GM23248 (cell line): ENCODE data around the gene LRRC75A. TPM values are rescaled to one million over a fixed set of nuclear protein-coding genes. Genes with fewer than 3 reads are reported as not detected.

Experiments
- DNase-seq: peaks from one replicate; pipeline ENCODE4 v3.0.0-alpha.2; 2015
- H2AFZ ChIP-seq: fragments of 200-600 bp; sonication (generic); 2 replicates; pipeline ENCODE4 v1.6.1; 2016; ENCODE audit warnings: antibody characterized with exemption
- H3F3A ChIP-seq: fragments of 200-600 bp; sonication (generic); 2 replicates; pipeline ENCODE4 v1.6.1; 2016; ENCODE audit warnings: mild to moderate bottlenecking, antibody characterized with exemption, mixed run types; ENCODE audit not compliant: insufficient read depth
- H3K27ac ChIP-seq: fragments of 200-600 bp; sonication (generic); 2 replicates; pipeline ENCODE4 v1.5.1; 2016; ENCODE audit warnings: mild to moderate bottlenecking
- H3K27me3 ChIP-seq: fragments of 200-600 bp; sonication (generic); replicated peaks from 2 replicates; pipeline ENCODE4 v1.6.1; 2016; ENCODE audit warnings: mild to moderate bottlenecking; ENCODE audit not compliant: insufficient read depth
- H3K36me3 ChIP-seq: fragments of 200-600 bp; sonication (generic); 2 replicates; pipeline ENCODE4 v1.6.1; 2016; ENCODE audit warnings: low read depth, mild to moderate bottlenecking
- H3K4me1 ChIP-seq: fragments of 200-600 bp; sonication (generic); 2 replicates; pipeline ENCODE4 v1.6.1; 2016; ENCODE audit warnings: mild to moderate bottlenecking; ENCODE audit not compliant: insufficient read depth
- H3K4me2 ChIP-seq: fragments of 200-600 bp; sonication (generic); one replicate; pipeline ENCODE4 v1.6.1; 2016; ENCODE audit warnings: mild to moderate bottlenecking; ENCODE audit not compliant: unreplicated experiment
- H3K4me3 ChIP-seq: fragments of 200-600 bp; sonication (generic); 2 replicates; pipeline ENCODE4 v1.5.1; 2016; ENCODE audit warnings: mild to moderate bottlenecking
- H3K79me2 ChIP-seq: fragments of 200-600 bp; sonication (generic); 2 replicates; pipeline ENCODE4 v1.6.1; 2016; ENCODE audit warnings: mild to moderate bottlenecking; ENCODE audit not compliant: insufficient read depth
- H3K9ac ChIP-seq: fragments of 200-600 bp; sonication (generic); 2 replicates; pipeline ENCODE4 v1.6.1; 2016; ENCODE audit warnings: mild to moderate bottlenecking
- H3K9me2 ChIP-seq: fragments of 200-600 bp; sonication (generic); 2 replicates; pipeline ENCODE4 v1.6.1; 2016; ENCODE audit warnings: mixed run types, mild to moderate bottlenecking, moderate library complexity; ENCODE audit not compliant: insufficient read depth
- H3K9me3 ChIP-seq: fragments of 200-600 bp; sonication (generic); one replicate; pipeline ENCODE4 v1.6.1; 2017; ENCODE audit warnings: low read depth
- H4K20me1 ChIP-seq: fragments of 200-600 bp; sonication (generic); 2 replicates; pipeline ENCODE4 v1.6.0; 2016; ENCODE audit not compliant: insufficient read depth
- EZH2 ChIP-seq: fragments of 200-600 bp; sonication (generic); IDR thresholded peaks from 2 replicates; pipeline ENCODE4 v1.6.1; 2018; ENCODE audit warnings: antibody characterized with exemption, mild to moderate bottlenecking; ENCODE audit not compliant: insufficient read depth, poor library complexity, severe bottlenecking
- EZH2phosphoT487 ChIP-seq: fragments of 200-600 bp; sonication (generic); IDR thresholded peaks from 2 replicates; pipeline ENCODE4 v1.6.1; 2018; ENCODE audit warnings: antibody characterized with exemption, moderate library complexity, mild to moderate bottlenecking, low read depth; ENCODE audit not compliant: insufficient read depth
- WGBS, 2 experiments: methylation state at CpG; one replicate each; pipeline ENCODE4 v1.1.6; 2015 to 2017; ENCODE audit warnings: low lambda C conversion rate in 2 of 2, low coverage in 1 of 2; ENCODE audit errors: missing lambda C conversion rate in 2 of 2; 5-methylcytosine and 5-hydroxymethylcytosine counted together
- in situ Hi-C: fragments of 300-500 bp; cut with MboI; formaldehyde crosslinking; loops from 2 replicates; pipeline ENCODE4 v1.15.0; 2020
- polyA plus RNA-seq: library from polyadenylated mRNA; unstranded; fragments of >200 nt; fragmentation: Nextera tagmentation; extraction: Ambion mirVana; gene quantifications from 2 replicates; pipeline ENCODE4 v1.2.1, GENCODE V29; 2016
- total RNA-seq: library from RNA; depleted of rRNA; stranded (reverse); fragments of >200 nt; shearing (Covaris generic); gene quantifications from 2 replicates; pipeline ENCODE4 v1.2.3, GENCODE V29; 2014

The LRRC75A gene
- total and polyA plus RNA-seq, 2 experiments from 2014 or later, result 0.22 to 0.54 TPM

DNA sequence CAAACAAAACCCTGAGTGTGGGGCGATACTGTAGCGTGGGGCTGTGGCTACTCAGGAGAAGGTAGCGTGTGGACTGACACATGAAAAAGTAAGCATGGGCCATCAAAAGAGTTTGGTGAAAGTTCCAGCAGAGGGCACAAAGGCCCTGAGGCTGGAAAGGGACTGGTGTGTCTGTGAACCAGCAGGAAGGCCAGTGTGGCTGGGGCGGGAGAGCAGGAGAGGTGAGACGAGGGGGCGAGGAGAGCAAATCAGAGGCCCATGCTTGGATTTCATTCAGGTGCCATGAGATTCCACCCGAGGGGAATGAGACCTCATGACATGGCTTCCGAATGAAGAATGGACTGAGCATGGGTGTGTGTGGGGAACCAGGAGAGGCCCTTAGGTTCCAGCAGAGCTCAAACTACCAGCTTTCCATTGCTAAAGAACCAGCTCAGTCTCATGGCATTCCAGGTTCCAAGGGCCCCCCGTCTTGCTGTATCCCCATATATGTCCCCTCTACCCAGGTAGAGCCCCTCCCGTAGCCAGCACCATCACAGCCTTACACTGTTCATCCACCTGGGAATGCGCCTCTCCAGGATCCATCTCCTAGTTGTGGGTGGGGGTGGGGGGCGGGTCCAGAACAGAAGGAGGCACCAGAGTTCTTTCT, 45.5 kb downstream of the LRRC75A start:
- in situ Hi-C loops, result no loop called here
- Histone ChIP-seq H3K79me2 (peaks cover 17% of the 10 kb centered on the region), H3K36me3 (peaks cover 24% of the 10 kb centered on the region), H3K4me1 (peaks cover 11% of the 10 kb centered on the region), H3K27me3 (no peaks in the 10 kb centered on the region), H3K9me2 (no peaks in the 10 kb centered on the region), H3K4me2 (no peak overlapping the region), H3F3A (peaks cover 64% of the 10 kb centered on the region), H3K27ac (no peak overlapping the region), H2AFZ (no peak overlapping the region), H4K20me1 (peaks cover 9% of the 10 kb centered on the region; the same call in 1 of the 2 replicates), H3K4me3 (no peak overlapping the region), H3K9me3 (no peaks in the 10 kb centered on the region), H3K9ac (no peak overlapping the region)
- no peak for DNase-seq
- TF ChIP-seq EZH2phosphoT487, result no peak
- no peak for TF ChIP-seq EZH2
- WGBS, 2 experiments, result 92 to 93% methylated on average over 12 of the region's 12 CpGs

DNA sequence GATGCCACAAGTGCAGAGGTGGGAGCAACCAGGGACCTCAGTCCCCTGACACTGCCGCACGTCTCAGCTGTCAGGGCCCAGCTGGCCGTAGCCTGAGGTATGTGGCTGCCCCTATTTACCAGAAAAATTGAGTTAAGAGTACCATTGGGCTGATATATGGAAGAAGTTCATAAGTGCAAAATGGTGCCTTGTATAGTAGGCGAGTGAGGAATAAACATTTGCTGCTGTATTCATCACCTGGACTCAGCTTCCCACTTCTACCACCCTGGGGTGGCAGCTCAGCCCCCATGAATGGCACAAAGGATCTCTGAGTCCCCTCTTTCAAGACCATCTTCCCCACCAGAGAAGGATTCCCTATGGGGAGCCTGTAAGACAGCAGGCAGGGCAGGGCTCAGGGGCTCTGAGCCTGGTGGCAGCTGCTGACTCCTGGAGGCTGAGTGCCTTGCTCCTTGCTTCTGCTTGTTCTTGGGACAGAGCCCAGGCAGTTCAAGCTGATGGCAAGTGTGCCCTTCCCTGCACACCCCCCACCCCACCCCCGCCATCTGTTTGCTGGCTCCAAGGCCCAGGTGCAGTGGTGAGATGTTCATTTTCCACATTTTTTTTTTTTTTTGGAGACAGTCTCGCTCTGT, 47.6 kb downstream of the LRRC75A start:
- TF ChIP-seq EZH2, result no peak
- TF ChIP-seq EZH2phosphoT487, result no peak
- no peaks in the 10 kb centered on the region for H3K9me3 ChIP-seq
- no peaks in the 10 kb centered on the region for H3K9me2 ChIP-seq
- H3K27me3 ChIP-seq, result no peaks in the 10 kb centered on the region
- peaks cover 39% of the 10 kb centered on the region for H3K36me3 ChIP-seq
- no peak overlapping the region for H3K4me2 ChIP-seq
- no peak overlapping the region for H3K4me3 ChIP-seq
- peaks cover 78% of the 10 kb centered on the region for H3F3A ChIP-seq
- H3K27ac ChIP-seq, result no peak overlapping the region
- peaks cover 25% of the 10 kb centered on the region for H3K4me1 ChIP-seq
- no peak overlapping the region for H2AFZ ChIP-seq
- peaks cover 38% of the 10 kb centered on the region for H3K79me2 ChIP-seq
- no peak overlapping the region for H3K9ac ChIP-seq
- no peak for DNase-seq
- 85 to 91% methylated on average over 5 to 6 of the region's 6 CpGs for WGBS, 2 experiments
- H4K20me1 ChIP-seq, result peaks cover 9% of the 10 kb centered on the region; the same call in 1 of the 2 replicates
- in situ Hi-C loops, result no loop called here

DNA sequence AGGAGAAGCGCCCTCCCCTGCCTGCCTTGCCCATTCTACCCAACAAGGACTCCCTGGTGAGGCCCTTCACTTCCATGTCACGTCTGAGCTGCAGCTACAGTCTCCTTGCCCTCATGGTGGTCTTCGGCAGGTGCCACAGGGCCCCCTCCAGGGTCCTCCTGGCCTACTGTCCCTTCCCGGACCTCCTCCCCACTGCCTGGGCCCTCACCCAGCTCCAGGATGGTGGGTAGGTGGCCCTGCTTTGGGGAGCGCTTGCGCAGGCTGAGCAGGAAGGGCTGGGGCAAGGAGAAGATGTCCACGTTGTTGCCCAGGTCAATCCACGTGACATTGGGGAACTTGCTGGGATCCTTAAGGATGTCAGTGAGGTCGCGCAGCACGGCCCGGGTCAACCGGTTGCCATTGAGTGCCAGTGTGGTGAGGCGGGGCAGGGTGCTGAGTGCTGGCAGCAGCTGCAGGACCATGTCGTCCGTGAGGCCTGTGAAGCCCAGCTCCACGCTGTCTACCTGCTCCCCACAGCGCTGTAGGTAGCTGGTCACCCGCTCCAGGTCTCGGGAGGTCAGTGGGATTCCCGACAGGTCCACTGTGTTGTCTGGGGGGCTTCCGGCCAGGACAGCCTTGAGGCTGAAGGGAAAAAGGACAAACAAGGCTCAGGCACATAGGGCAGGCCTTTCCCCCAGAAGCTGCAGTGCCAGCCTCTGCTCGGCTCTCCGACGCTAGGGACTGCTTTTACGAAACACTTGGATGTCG, 48.3 kb downstream of the LRRC75A start:
- H3F3A ChIP-seq, result peaks cover 77% of the 10 kb centered on the region
- H3K9ac ChIP-seq, result no peak overlapping the region
- peaks cover 44% of the 10 kb centered on the region for H3K79me2 ChIP-seq
- H3K4me1 ChIP-seq, result peaks cover 25% of the 10 kb centered on the region
- no peak overlapping the region for H3K4me2 ChIP-seq
- in situ Hi-C loops, result no loop called here
- WGBS, 2 experiments, result 90 to 95% methylated on average over 26 of the region's 27 CpGs
- DNase-seq, result no peak
- H3K27me3 ChIP-seq, result no peaks in the 10 kb centered on the region
- no peak for TF ChIP-seq EZH2phosphoT487
- no peak for TF ChIP-seq EZH2
- no peaks in the 10 kb centered on the region for H3K9me3 ChIP-seq
- no peak overlapping the region for H3K27ac ChIP-seq
- H3K36me3 ChIP-seq, result peaks cover 39% of the 10 kb centered on the region
- H3K4me3 ChIP-seq, result no peak overlapping the region
- H2AFZ ChIP-seq, result no peak overlapping the region
- H4K20me1 ChIP-seq, result peaks cover 9% of the 10 kb centered on the region; the same call in 1 of the 2 replicates
- H3K9me2 ChIP-seq, result no peaks in the 10 kb centered on the region
